ENCODE data around the gene KRT76.

KRT76 gene

GRCh38 chr12:52821826-52822660, 44.9 kb upstream of the KRT76 start:
- DNase-seq (ENCODE audit: extremely low spot score) = no peak
- no peak for TF ChIP-seq CTCF (IDR thresholded peaks at IDR 0.05; ENCODE audit: control extremely low read depth, extremely low read depth, low read depth, missing control alignments)
- POLR2A ChIA-PET = no interaction called here
- CTCF ChIA-PET = no interaction called here

GRCh38 chr12:52821071-52821730, 44.1 kb upstream of the KRT76 start:
- TF ChIP-seq CTCF (IDR thresholded peaks at IDR 0.05; ENCODE audit: control extremely low read depth, extremely low read depth, low read depth, missing control alignments) = no peak
- ChIA-PET CTCF (no interaction called here), POLR2A (no interaction called here)
- DNase-seq (ENCODE audit: extremely low spot score) = no peak

- CTCF ChIA-PET = interaction anchor here (0.9 kb wide), 1 partner anchor 21 kb away, joined by 3 read pairs; no protein-coding TSS in a partner anchor
- POLR2A ChIA-PET = no interaction called here
- TF ChIP-seq CTCF (IDR thresholded peaks at IDR 0.05; ENCODE audit: control extremely low read depth, extremely low read depth, low read depth, missing control alignments) = no peak
- no peak for DNase-seq (ENCODE audit: extremely low spot score)
Observed at GRCh38 chr12:52820521-52820920, 43.4 kb upstream of the KRT76 start.

GRCh38 chr12:52819731-52820510, 42.8 kb upstream of the KRT76 start:
- DNase-seq (ENCODE audit: extremely low spot score) = no peak
- no peak for TF ChIP-seq CTCF (IDR thresholded peaks at IDR 0.05; ENCODE audit: control extremely low read depth, extremely low read depth, low read depth, missing control alignments)
- CTCF ChIA-PET = interaction anchor here (0.9 kb wide), 1 partner anchor 22 kb away, joined by 3 read pairs; no protein-coding TSS in a partner anchor
- POLR2A ChIA-PET = no interaction called here

GRCh38 chr12:52818887-52819420, 41.8 kb upstream of the KRT76 start:
- CTCF ChIA-PET = no interaction called here
- DNase-seq (ENCODE audit: extremely low spot score) = no peak
- POLR2A ChIA-PET = no interaction called here
- TF ChIP-seq CTCF (IDR thresholded peaks at IDR 0.05; ENCODE audit: control extremely low read depth, extremely low read depth, low read depth, missing control alignments) = no peak

- TF ChIP-seq CTCF (IDR thresholded peaks at IDR 0.05; ENCODE audit: control extremely low read depth, extremely low read depth, low read depth, missing control alignments) = no peak
- CTCF ChIA-PET = no interaction called here
- DNase-seq (ENCODE audit: extremely low spot score) = no peak
- POLR2A ChIA-PET = no interaction called here
Observed at GRCh38 chr12:52818388-52818787, 41.2 kb upstream of the KRT76 start.
